Stromal cell of bone marrow (primary cell): ENCODE results near the gene NDUFS6.
"Not testable (repeated sequence)": the region's sequence is repeated elsewhere in the genome, so short reads cannot be mapped to it uniquely, and the experiment has no call there.

Experiments
- DNase-seq: peaks from one replicate; pipeline ENCODE4 v3.0.0-alpha.2; 2012; ENCODE audit warnings: low read depth

The NDUFS6 gene

DNA sequence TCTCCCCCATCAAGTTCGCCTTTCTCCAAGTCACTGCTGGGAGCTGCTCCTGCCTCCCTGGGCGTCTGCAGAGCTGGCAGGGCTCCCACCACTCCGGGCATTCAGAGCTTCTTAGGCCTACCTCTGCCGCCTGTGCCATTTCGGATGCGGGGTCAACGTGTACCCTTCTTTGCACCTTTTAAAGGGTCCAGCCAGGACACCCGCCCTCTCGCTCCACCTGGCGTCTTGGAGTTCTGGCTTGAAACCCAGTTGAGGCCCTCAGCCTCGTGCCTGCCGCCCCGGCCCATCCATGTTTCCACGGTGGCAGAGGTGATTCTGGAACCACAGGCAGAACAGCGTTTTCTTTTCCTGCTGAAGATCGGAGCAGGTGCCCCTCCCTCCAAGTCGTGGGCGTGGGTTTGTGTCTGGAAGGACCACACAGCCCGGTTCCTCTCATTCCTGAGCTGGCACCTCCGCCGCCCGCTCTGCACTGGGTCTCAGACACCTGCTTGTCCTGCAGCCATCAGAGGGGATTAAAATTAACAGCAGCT lies 32.9 kb downstream of the NDUFS6 start:
- DNase-seq, result no peak

DNA sequence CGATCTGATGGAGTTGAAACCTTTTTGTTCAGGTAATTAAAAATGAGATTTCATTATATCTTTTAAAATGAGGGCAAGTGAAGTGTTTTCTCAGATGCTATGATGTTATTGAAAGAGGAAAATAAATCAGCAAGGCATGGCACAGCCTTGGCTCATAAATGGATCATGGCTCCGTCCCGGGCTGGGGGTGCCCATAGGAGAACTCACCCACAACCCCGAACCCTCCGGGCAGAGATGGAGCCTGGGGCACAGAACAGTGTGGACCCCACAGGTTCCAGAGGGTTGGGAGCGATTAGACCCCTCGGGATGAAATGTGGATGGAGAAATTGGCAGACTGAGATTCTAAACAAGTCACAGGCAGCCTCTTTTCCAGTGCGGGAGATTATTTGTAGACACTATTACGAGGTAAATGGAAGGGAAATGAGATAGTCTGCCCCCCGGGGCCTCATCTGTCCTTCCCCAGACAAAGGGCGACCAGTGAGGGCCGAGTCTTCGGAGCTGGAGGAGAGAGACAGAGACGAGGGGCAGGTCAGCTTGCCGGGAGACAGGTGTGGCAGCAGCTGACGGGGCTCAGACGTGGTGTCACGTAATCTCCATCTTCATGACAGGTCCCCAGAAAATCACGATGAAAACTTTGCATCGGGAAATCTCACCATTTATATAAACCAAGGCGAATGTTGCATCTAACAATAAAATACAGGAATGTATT lies 33.7 kb downstream of the NDUFS6 start:
- DNase-seq, result no peak

DNA sequence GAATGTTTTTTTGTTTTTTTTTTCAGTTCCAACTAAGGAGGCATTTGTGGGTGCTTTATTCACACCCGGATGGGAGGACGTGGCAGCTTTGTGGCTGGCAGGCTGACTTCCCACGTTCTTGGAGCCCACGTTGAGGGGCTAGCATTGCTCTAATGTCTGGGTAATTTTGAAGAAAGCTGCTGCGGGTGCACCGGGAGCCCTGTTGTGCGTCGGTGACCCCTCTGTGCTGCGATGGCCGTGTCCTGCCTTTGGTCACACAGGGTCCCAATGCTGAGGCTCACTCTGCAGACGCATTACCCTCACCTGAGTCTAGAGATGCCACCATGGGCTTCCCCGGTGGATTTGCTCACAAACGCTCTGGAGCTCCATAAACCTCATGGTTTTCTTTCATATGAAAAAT lies 34.2 kb downstream of the NDUFS6 start:
- no peak for DNase-seq

DNA sequence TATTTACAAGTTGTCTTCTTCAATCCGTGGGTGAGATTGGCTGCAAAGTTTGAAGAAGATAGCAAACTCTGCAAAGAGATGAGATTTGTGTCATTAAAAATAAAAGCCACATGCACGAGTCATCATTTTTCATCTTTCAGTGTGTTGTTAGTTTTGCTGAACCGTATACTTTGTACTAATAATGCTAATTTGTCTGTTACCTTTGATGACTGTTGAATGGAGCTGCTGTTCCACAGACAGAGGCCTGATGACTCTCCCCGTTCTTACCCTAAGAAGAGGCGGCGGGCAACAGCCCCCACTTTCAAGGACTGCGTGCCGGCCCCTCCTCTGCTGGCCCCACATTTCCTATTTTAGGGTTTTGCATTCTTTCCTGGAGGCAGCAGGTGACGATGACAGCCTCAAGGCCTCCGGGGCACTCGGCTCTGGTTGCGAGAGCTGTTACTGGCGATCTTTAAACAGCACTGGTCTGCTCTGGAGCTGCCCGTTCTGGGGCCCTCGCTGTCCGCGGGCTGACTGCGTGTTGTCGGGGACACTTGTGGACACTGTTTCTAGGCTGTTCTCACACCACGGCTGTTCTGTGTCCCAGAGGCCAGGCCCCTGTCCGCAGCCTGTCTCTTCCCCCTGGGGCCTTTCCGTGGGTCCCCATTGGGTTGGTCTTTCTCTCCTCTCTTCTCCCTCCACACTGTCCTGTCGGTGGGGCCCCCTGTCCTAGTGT lies 35.1 kb downstream of the NDUFS6 start:
- DNase-seq, result no peak

DNA sequence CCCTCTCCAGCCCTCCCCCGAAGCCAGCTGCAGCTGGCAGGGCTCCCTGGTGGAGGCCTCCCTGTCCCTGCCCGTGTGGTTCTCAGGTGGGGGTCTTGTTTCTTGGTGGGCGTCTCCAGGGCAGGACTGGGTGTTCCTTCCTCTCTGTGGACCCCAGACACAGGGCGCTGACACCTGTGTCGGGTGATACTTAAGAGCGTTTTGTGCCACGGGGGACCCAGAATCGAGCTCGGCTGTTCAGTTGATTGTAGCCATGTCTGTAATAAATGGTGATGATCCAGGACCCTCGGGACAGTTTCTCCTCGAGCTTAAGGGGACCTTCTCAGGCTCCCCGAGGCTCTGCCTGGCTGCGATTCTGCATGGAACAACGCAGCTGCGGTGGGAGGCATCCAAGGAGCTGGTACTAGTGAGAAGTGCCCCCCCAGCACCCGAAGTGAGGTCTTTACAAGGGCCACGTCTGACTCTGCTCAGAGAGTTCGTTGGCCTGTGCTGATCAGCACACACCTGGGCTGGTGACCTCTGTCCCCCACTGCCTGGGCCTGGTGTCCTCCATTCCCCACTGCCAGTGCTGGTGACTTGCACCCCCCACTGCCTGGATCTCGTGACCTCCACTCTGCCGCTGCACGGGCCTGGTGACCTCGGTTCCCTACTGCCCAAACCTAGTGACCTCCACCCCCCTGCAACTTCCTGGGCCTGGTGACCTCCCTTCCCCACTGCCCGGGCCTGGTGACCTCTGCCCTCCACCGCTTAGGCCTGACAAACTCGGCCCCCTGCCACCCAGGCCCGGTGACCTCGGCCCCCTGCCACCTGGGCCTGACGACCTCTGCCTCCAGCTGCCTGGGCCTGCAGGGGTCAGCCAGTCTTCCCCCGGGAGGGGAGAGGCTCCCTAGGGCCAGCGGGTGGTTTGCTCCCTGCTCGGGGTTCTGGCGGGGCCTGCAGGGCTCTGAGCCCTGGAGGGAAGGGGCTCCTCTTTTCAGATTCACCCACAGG lies 36.0 kb downstream of the NDUFS6 start:
- DNase-seq, result no peak

DNA sequence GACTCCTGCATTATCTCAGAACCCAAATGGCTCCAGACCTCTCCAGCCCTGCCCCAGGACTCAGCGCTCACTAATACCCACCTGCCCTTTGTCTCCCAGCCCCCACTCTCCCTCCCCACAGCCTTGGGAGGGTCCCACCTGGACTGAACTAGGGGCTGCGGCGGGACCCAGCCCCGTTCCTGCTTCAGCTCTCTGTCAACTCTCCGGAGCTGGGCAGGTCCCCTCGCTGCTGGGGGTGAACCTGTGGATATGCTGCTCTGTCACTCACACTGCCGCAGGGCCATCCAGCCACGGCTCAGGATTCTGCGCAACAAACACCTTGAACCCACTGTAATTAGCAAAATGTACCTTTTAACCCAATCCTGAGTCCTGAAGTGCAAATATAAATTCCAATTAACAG lies 36.8 kb downstream of the NDUFS6 start:
- DNase-seq, result no peak

DNA sequence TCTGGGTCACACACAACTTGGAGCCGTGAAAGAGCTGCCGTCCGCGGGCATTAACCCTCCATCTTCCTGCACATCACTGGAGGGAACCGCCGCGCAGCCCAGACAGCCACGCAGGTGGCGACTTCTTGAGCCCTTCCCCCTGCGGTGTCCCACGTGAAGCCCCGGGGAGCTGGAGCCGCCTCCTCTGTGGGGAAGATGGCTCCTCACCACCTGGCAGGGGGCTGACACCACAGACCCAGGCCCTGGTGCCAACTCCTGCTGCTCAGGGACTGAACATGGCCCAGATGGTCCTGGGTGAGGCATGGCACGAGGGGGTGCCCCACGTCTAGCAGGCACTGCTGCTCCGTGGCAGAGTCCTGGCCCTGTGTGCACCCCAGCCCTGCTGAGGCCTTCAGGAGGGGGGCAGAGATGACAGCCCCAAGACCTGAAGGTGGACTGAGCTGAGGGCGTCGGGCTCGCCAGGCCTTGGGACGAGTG lies 38.9 kb downstream of the NDUFS6 start:
- no peak for DNase-seq

DNA sequence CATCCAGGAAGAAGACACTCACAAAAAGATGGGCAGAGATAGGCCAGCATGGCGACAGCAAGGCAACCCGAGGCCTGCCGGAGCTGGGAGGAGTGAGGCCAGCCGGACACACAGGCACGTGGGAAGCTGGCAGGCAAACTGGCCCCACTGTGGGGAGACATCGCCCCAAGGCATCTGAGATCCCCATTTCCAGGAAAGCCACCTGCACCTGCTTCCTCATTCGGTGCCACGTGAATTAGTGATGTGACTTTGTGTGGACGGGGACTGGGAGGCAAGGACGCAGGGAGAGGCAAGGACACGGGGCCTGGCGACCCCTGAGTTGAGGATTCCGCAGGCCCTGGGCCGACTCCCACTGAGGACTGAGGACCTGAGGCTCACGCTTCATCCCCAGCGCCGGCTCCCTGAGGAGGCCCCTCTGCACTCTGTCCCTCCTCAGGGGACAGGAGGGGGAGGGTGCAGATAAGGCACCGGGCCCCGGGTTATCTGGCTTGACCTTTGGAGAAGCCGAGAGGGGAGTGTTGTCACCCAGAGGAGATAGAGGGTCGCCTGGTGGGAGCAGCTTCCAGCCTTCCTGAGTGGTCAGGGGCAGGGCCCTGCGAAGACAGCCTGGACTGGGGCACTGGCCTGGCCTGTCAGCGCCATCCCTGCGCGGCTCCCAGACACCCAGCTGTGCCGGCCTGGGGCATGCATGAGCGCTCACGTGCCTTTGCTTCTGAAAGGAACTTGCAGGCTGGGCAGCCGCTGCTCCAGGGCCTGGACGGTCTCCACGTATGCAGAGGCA lies 39.7 kb downstream of the NDUFS6 start:
- DNase-seq, result no peak

DNA sequence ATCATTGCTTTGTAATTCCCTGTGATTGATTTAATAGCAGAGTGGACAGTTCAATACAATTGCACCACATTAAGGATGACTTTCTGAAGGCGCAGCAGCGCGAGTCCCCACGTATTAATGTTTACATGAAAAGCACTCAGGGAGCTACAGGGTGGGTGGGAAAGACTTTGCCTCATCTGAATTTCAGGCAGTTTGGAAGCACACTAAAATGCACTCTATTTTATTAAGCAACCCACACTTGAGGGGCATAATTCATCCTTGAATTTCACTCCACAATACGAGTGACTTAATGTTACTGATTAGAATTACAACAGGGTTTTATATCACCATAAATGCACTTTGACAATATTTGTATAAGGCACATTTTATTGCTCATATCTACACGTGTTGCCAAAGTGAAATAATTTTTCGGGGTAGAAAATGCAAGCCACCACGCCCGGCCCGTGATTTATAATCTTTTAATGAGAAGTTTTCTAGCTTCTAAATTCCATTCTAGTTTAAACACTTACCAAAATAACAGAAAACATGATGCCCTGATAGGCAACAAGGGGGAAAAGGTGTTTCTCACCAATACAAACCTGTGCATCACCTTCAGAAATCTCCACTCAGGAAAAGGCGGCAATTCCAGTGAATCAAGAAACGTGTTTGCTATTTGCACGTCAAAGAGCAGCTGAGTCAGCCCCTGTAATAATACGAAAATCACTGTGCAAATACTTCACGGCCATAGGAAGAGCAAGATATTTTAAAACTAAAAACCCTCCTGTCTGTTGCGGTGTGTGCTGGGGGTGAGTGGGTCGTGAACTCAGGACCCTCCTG lies 41.0 kb downstream of the NDUFS6 start:
- DNase-seq, result no peak

DNA sequence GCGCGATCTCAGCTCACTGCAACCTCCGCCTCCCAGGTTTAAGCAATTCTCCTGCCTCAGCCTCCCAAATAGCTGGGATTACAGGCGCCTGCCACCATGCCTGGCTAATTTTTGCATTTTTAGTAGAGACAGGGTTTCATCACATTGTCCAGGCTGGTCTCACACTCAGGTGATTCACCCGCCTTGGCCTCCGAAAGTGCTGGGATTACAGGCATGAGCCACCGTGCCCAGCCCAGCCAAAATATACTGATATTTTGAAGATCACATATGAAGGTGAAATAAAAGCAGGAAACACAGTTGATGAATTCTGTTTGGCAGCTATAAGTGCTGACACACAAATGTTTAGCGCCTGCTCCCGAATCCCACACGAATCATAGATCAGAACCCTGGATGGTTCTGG lies 42.6 kb downstream of the NDUFS6 start:
- not testable (repeated sequence) for DNase-seq

DNA sequence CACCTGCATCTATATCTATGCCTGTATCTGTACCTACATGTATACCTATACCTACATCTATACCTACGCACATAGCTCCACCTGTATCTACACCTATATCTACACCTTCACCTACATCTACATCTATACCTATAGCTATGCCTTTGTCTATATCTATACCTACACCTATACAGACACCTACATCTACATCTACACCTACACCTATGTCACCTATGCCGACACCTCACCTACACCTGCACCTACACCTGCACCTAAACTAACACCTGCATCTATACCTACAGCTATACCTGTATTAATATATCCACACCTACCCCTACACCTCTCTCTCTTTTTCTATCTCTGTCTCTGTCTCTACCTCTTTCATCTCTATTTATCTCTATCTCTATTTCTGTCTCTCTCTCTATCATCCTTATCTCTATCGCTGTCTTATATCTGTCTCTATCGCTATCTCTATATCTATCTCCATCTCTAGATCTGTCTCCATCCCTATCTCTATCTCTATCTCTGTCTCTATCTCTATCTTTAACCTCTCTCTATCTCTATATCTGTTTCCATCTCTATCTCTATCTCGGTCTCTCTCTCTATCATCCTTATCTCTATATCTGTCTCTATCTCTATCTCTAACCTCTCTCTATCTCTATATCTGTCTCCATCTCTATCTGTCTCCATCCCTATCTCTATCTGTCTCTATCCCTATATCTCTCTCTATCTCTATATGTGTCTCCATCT lies 43.7 kb downstream of the NDUFS6 start:
- no peak for DNase-seq

DNA sequence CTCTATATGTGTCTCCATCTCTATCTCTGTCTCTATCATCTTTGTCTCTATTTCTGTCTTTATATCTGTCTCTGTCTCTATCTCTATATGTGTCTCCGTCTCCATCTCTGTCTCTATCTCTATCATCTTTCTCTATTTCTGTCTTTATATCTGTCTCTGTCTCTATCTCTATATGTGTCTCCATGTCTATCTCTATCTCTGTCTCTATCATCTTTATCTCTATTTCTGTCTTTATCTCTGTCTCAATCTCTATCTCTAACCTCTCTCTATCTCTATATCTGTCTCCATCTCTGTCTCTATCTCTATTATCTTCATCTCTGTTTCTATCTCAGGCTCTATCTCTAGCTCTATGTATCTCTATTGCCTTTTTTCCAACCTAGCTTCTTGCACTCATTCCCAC lies 44.5 kb downstream of the NDUFS6 start:
- no peak for DNase-seq

DNA sequence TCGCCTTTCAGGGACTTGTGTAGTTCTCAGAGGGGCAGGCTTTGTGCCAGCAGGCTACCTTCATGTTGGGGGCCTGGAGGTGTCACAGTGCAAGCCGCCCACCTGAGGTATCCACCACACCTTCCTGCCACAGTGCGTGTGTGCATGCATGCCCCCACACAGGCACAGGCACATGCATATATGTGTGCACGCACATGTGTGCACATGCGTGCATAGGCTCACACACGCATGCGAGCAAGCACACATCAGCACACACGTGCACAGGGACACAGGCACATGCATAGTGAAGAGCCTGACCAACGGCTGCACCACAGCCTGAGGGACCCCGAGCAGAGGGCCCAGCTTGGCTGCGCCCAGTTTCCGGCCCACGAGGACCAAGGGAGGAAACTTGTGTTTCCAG lies 45.4 kb downstream of the NDUFS6 start:
- no peak for DNase-seq

DNA sequence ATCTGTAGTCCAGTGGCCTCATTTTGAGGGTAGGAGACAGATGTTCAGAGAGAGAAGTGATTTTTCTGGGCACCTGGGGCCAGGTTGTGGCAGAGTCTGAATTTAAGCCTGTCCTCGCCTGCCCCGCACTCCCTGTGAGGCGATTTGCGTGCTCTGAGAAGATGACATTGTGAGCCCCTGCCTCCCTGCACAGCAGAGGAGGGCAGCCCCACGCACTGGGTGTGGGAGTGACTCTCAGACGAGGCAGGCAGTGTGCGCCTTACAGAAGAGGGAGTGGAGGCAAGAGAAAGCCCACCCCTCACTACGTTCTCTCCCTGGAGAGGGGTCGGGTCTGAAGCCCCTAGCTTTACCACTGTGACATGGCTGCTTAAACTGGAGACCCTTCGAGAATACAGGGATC lies 45.8 kb downstream of the NDUFS6 start:
- no peak for DNase-seq

DNA sequence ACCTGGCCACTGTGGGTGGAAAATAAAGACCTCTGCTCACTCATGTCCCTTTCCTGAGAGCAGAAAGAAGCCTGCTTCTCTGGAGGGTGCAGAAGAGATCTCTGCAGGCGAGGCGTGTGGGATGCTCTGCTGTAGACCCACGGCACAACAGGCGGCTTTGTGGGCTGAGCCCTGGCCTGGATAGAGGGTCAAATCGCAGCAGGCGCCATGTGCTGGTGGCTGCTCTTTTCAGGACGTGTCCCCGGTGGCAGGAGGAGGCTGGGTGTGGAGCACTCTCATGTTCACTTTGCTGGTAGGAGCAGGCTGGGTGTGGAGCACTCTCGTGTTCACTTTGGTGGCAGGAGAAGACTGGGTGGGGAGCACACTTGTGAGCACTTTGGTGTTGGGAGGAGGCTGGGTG lies 46.4 kb downstream of the NDUFS6 start:
- no peak for DNase-seq

DNA sequence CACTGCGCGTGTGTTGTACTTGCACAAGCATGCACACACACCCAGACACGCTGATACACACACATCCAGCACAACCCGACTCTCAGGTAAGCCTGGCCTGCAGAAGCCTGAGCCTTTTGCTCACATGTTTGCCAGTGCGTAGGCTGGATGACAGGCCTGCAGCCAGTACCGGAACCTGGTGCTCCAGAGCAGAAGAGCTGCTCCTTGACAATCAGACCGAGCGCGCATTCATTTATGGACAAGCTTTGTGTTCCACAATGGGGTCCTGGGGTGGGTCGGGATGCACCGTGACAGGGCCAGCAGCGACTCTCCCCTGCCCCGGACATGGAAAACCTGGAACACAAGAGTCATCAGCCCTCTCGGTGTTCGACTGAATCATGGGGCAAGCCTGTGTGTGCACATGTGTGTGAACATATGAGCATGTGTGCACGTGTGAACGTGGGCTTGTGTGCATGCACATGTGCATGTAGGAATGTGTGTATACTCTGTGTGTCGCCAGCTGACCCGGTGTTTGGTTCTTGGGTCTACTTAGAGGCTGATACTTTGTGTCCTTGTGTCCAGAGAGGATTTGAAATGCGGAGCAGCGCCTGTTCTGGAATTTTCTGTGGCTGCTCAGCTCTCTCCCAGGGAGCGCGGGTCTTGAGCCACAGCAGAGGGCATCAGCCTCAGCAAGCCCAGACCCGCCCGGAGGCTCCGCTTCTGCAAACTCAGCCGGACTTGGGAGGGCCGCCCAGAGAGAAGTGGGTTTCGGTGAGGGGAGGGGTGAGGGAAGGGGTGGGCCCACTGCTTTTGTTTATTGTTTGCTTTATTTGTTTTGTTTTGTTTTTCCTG lies 49.3 kb downstream of the NDUFS6 start:
- DNase-seq, result no peak

DNA sequence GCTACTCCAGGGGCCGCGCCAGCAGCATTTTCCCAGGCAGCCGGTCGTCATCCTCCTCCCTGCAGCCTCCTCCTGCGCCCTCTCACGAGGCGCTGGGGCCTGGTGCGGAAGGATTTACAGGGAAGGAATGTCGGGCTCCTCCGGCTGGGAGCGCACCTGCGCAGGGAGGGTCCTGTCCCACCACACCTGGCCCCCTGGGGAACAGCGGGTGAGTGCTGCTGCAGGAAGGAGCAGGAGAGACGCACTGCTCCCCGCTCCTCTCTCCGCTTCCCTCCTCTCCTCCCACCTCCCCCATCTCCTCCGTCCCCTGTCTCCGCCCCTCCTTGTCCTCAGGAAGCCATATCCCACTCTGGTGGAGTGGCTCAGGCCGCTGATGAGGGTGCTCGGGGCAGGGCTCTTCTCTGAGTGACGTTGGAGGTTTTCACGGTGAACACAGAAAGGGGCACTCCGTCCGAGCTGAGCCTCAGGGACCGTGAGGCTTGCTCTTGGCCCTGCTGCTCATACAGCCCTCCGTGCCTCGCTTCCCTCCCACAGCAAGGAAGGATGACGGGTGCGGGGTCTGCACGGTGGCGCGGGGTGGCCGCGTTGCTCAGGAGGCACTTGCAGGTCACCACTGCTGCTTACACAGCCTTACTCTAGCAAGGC lies 50.2 kb downstream of the NDUFS6 start:
- DNase-seq, result no peak

DNA sequence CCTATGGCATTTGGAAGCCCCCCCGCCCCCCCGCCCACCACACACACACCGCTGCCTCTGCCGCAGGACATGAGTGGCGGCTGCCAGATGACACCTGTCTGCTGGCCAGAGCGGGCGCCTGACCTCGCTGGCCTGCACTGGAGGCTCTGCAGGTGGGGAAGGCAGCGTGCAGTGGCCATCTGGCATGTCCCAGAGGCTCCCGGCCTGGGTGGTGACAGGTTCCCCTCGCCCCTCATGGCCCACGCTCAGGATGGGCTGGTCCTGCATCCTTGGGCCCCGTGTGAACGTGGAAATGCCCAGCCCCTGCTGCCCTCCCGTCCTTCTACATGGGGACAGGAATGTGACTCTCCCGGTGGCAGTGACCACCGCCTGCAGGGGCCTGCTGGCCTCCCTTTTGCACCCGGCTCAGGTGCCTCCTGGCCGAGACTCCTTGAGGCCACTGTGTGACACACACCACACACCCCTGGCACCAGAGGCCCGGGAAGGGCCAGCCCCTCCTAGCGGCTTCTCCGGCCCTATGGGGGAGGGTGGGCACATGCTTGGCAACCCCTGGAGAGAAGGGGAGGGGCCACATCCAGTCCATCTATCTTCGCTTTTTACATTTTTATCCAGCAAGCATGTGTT lies 51.2 kb downstream of the NDUFS6 start:
- no peak for DNase-seq
